MM.1S (cell line): ENCODE measurements around the gene GABRB2.

Source experiments
- DNase-seq: peaks from one replicate; pipeline ENCODE4 v3.0.0-alpha.2; 2015
- H2AFZ ChIP-seq: fragments of 300-600 bp; sonication (generic); 2 replicates; pipeline ENCODE4 v1.6.0; 2016; ENCODE audit warnings: antibody characterized with exemption, low read length
- H3F3A ChIP-seq: fragments of 300-600 bp; sonication (generic); 2 replicates; pipeline ENCODE4 v1.6.1; 2016; ENCODE audit warnings: mild to moderate bottlenecking, antibody characterized with exemption, low read length, moderate library complexity, mixed read lengths; ENCODE audit not compliant: insufficient read depth
- H3K27ac ChIP-seq: fragments of 300-600 bp; sonication (generic); 2 replicates; pipeline ENCODE4 v1.5.1; 2016; ENCODE audit warnings: mild to moderate bottlenecking, low read length
- H3K27me3 ChIP-seq: fragments of 300-600 bp; sonication (generic); replicated peaks from 2 replicates; pipeline ENCODE4 v1.6.0; 2016; ENCODE audit warnings: low read length; ENCODE audit not compliant: insufficient read depth
- H3K36me3 ChIP-seq: fragments of 300-600 bp; sonication (generic); replicated peaks from 2 replicates; pipeline ENCODE4 v1.6.1; 2016; ENCODE audit warnings: mild to moderate bottlenecking, low read length, mixed read lengths; ENCODE audit not compliant: insufficient read depth
- H3K4me1 ChIP-seq: fragments of 300-600 bp; sonication (generic); 2 replicates; pipeline ENCODE4 v1.6.1; 2016; ENCODE audit warnings: low read length, mixed read lengths
- H3K4me2 ChIP-seq: fragments of 300-600 bp; sonication (generic); 2 replicates; pipeline ENCODE4 v1.6.0; 2016; ENCODE audit warnings: low read depth, low read length
- H3K4me3 ChIP-seq: fragments of 300-600 bp; sonication (generic); 2 replicates; pipeline ENCODE4 v1.5.1; 2016; ENCODE audit warnings: low read length, mixed read lengths
- H3K79me2 ChIP-seq: fragments of 300-600 bp; sonication (generic); 2 replicates; pipeline ENCODE4 v1.6.1; 2016; ENCODE audit warnings: mixed run types, low read length, mixed read lengths
- H3K9ac ChIP-seq: fragments of 300-600 bp; sonication (generic); 2 replicates; pipeline ENCODE4 v1.6.1; 2016; ENCODE audit warnings: low read length, mixed read lengths
- H3K9me2 ChIP-seq: fragments of 300-600 bp; sonication (generic); replicated peaks from 2 replicates; pipeline ENCODE4 v1.6.1; 2016; ENCODE audit warnings: mild to moderate bottlenecking, low read length, mixed read lengths; ENCODE audit not compliant: insufficient read depth
- H3K9me3 ChIP-seq: fragments of 300-600 bp; sonication (generic); replicated peaks from 2 replicates; pipeline ENCODE4 v1.6.1; 2016; ENCODE audit warnings: mild to moderate bottlenecking, low read length, mixed read lengths; ENCODE audit not compliant: insufficient read depth
- H4K20me1 ChIP-seq: fragments of 300-600 bp; sonication (generic); 2 replicates; pipeline ENCODE4 v1.6.1; 2016; ENCODE audit warnings: mild to moderate bottlenecking, low read length, moderate library complexity, mixed read lengths; ENCODE audit not compliant: insufficient read depth
- EZH2 ChIP-seq: fragments of 300-600 bp; sonication (generic); optimal IDR thresholded peaks from 2 replicates; pipeline ENCODE3; 2017; ENCODE audit warnings: low read depth, mild to moderate bottlenecking, antibody characterized with exemption, low read length, mixed read lengths
- EZH2phosphoT487 ChIP-seq: fragments of 300-600 bp; sonication (generic); IDR thresholded peaks from 2 replicates; pipeline ENCODE4 v1.6.1; 2018; ENCODE audit warnings: antibody characterized with exemption, low read length
- TF ChIP-seq, protein P1 (sequence below): fragments of 300-600 bp; sonication (generic); IDR thresholded peaks from 2 replicates; pipeline ENCODE4 v1.5.1; 2016; ENCODE audit warnings: antibody characterized with exemption, low read length, mixed read lengths

Gene GABRB2

DNA sequence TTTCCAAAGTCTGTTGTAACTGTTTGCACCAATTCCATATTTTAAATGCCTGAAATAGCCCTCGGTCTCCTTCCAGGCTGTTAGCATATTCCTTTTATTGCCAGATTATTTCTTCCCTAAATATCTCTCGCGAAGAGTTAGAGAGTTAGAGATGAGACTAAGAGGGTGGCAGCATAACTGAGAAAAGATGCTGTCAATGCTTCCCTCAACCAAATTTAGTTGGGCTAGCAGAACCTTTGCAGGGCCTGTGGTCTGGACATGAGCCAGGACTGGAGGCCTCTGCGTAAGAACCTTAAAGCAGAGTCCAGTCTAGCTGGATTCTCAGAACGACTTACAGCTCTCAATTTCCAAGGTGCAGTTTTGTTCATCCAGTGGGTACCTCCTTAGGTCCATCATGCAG is 135.9 kb downstream of the GABRB2 start:
- no peaks in the 10 kb centered on the region for H3K36me3 ChIP-seq
- H3K9me3 ChIP-seq: no peaks in the 10 kb centered on the region
- H3K9me2 ChIP-seq: no peaks in the 10 kb centered on the region
- no peak overlapping the region for H3K9ac ChIP-seq
- no peaks in the 10 kb centered on the region for H4K20me1 ChIP-seq
- H2AFZ ChIP-seq: no peak overlapping the region
- no peaks in the 10 kb centered on the region for H3K79me2 ChIP-seq
- TF ChIP-seq, protein P1, sequence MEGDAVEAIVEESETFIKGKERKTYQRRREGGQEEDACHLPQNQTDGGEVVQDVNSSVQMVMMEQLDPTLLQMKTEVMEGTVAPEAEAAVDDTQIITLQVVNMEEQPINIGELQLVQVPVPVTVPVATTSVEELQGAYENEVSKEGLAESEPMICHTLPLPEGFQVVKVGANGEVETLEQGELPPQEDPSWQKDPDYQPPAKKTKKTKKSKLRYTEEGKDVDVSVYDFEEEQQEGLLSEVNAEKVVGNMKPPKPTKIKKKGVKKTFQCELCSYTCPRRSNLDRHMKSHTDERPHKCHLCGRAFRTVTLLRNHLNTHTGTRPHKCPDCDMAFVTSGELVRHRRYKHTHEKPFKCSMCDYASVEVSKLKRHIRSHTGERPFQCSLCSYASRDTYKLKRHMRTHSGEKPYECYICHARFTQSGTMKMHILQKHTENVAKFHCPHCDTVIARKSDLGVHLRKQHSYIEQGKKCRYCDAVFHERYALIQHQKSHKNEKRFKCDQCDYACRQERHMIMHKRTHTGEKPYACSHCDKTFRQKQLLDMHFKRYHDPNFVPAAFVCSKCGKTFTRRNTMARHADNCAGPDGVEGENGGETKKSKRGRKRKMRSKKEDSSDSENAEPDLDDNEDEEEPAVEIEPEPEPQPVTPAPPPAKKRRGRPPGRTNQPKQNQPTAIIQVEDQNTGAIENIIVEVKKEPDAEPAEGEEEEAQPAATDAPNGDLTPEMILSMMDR: no peak
- TF ChIP-seq EZH2 (no peak), EZH2phosphoT487 (no peak)
- H3K4me1 ChIP-seq: no peaks in the 10 kb centered on the region
- H3K27ac ChIP-seq: no peak overlapping the region
- DNase-seq: no peak
- no peaks in the 10 kb centered on the region for H3K27me3 ChIP-seq
- H3F3A ChIP-seq: no peaks in the 10 kb centered on the region
- no peak overlapping the region for H3K4me3 ChIP-seq
- H3K4me2 ChIP-seq: no peak overlapping the region

DNA sequence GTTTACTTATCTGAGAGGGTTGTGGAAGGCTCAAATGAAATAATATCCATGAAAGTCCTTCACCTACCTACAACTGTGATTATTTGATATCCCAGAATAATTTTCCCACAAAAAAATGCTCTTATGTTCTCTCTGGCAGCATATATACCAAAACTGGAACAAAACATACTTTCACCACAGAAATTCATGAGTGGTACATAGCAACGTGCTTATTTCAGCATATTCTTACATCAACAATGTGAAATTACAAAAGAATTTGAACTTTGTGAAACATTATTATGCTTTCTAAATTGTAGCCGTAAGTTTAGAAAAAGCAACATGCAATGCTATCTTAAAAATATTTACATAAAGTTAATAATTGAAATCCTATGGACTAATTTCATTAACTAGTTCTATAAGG is 137.1 kb downstream of the GABRB2 start:
- Histone ChIP-seq H3K27ac (no peak overlapping the region), H3K9ac (no peak overlapping the region), H3K4me3 (no peak overlapping the region), H3K36me3 (no peaks in the 10 kb centered on the region), H3K9me3 (no peaks in the 10 kb centered on the region), H3K4me2 (no peak overlapping the region), H3K79me2 (no peaks in the 10 kb centered on the region), H3K9me2 (no peaks in the 10 kb centered on the region), H2AFZ (no peak overlapping the region), H3K27me3 (no peaks in the 10 kb centered on the region), H4K20me1 (no peaks in the 10 kb centered on the region), H3K4me1 (no peaks in the 10 kb centered on the region), H3F3A (no peaks in the 10 kb centered on the region)
- DNase-seq: no peak
- TF ChIP-seq EZH2phosphoT487 (no peak), EZH2 (no peak)
- TF ChIP-seq, protein P1: no peak

DNA sequence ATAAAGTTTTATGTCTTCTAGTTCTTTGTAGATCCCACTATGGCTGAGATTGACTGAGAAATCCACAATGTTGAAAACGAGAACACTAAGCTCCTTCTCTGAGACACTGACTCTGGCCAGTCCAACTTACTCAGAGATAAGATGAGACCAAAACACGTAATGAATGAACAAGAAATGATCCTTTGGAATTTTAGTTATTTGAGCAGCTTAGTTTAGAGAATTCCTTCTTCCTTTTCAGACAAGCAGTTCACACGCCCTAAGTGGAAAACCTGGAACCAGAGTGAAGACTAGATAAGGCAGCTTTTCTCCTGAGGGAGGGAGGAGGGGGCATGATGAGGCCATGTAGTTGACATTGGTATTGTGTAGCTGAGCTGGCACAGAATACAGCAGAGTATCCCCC is 139.6 kb downstream of the GABRB2 start:
- DNase-seq: no peak
- Histone ChIP-seq H3K9ac (no peak overlapping the region), H3K27ac (no peak overlapping the region), H3K79me2 (no peaks in the 10 kb centered on the region), H3K4me1 (no peaks in the 10 kb centered on the region), H2AFZ (no peak overlapping the region), H3K9me2 (no peaks in the 10 kb centered on the region), H3K9me3 (no peaks in the 10 kb centered on the region), H3F3A (no peaks in the 10 kb centered on the region), H3K4me3 (no peak overlapping the region), H3K36me3 (no peaks in the 10 kb centered on the region), H4K20me1 (no peaks in the 10 kb centered on the region), H3K4me2 (no peak overlapping the region), H3K27me3 (no peaks in the 10 kb centered on the region)
- TF ChIP-seq, protein P1: no peak
- TF ChIP-seq EZH2: no peak
- no peak for TF ChIP-seq EZH2phosphoT487
